ENCODE measurements around the gene BRD7. TPM values are rescaled to one million over a fixed set of nuclear protein-coding genes. Genes with fewer than 3 reads are reported as not detected.

BRD7 gene
- total and polyA plus RNA-seq, 2 of the 13 experiments (the other 11 are each of a cell fraction or from before 2014, with no cell fraction given) = 82.3 to 149 TPM

GRCh38 chr16:50282955-50283631, 85.7 kb downstream of the BRD7 start (continued):
- TF ChIP-seq ZNF691 (CRISPR knock-in tag; IDR thresholded peaks at IDR 0.05; ENCODE audit: borderline replicate concordance, low read depth) = 0 out of 2 replicates have a peak, but pooled peaks have one; percentile 61
- 0 out of 2 replicates have a peak, but pooled peaks have one; percentile 61 for TF ChIP-seq SETDB1 (CRISPR knock-in tag; IDR thresholded peaks at IDR 0.05; ENCODE audit: borderline replicate concordance)
- no peak for TF ChIP-seq KLF16 (CRISPR knock-in tag; IDR thresholded peaks at IDR 0.05)
- TF ChIP-seq CCDC6 (CRISPR knock-in tag; IDR thresholded peaks at IDR 0.05) = peak; percentile 87; the same call in 1 of the 2 replicates
- TF ChIP-seq HOXD1 (CRISPR knock-in tag; IDR thresholded peaks at IDR 0.05) = no peak
- 0 out of 2 replicates have a peak, but pooled peaks have one; percentile 48 for TF ChIP-seq ZNF329 (CRISPR knock-in tag; IDR thresholded peaks at IDR 0.05; ENCODE audit: low read depth)
- no peak for TF ChIP-seq RFX1 (IDR thresholded peaks at IDR 0.05)
- no peak for TF ChIP-seq ZSCAN31 (CRISPR knock-in tag; IDR thresholded peaks at IDR 0.05; ENCODE audit: low read depth)
- no peak for TF ChIP-seq ATF5 (CRISPR knock-in tag; IDR thresholded peaks at IDR 0.05; ENCODE audit: low read depth)
- TF ChIP-seq ZNF484 (CRISPR knock-in tag; IDR thresholded peaks at IDR 0.05; ENCODE audit: borderline replicate concordance, low read depth) = no peak
- TF ChIP-seq MIER2 (CRISPR knock-in tag; IDR thresholded peaks at IDR 0.05) = 0 out of 2 replicates have a peak, but pooled peaks have one; percentile 42
- TF ChIP-seq SNAPC5 (CRISPR knock-in tag; IDR thresholded peaks at IDR 0.05; ENCODE audit: borderline replicate concordance) = no peak
- no peak for TF ChIP-seq HNRNPK (IDR thresholded peaks at IDR 0.05; ENCODE audit: low read depth, low read length, poor library complexity, severe bottlenecking)
- TF ChIP-seq AGO1 (IDR thresholded peaks at IDR 0.05; ENCODE audit: low read depth, low read length, poor library complexity, severe bottlenecking) = no peak
- TF ChIP-seq ZNF235 (CRISPR knock-in tag; IDR thresholded peaks at IDR 0.05; ENCODE audit: borderline replicate concordance) = no peak
- peak; percentile 78 for TF ChIP-seq TEAD3 (CRISPR knock-in tag; optimal IDR thresholded peaks at IDR 0.05; ENCODE audit: borderline replicate concordance)
- peak; percentile 97 for TF ChIP-seq CEBPB (IDR thresholded peaks at IDR 0.05; ENCODE audit: borderline replicate concordance, low read depth, low read length)
- no peak for TF ChIP-seq ZNF775 (CRISPR knock-in tag; IDR thresholded peaks at IDR 0.05; ENCODE audit: borderline replicate concordance)
- TF ChIP-seq GMEB1 (CRISPR knock-in tag; IDR thresholded peaks at IDR 0.05; ENCODE audit: borderline replicate concordance) = 0 out of 2 replicates have a peak, but pooled peaks have one; percentile 43
- TF ChIP-seq HNRNPL (IDR thresholded peaks at IDR 0.05; ENCODE audit: low read depth, low read length) = peak; percentile 71; the same call in 1 of the 2 replicates
- TF ChIP-seq MTF2 (CRISPR knock-in tag; IDR thresholded peaks at IDR 0.05; ENCODE audit: borderline replicate concordance) = no peak
- TF ChIP-seq SRSF9 (IDR thresholded peaks at IDR 0.05; ENCODE audit: borderline replicate concordance, insufficient read depth, low read depth, low read length, poor library complexity, severe bottlenecking) = no peak
- TF ChIP-seq GLI4 (CRISPR knock-in tag; IDR thresholded peaks at IDR 0.05; ENCODE audit: borderline replicate concordance) = no peak; the same call in 1 of the 2 replicates
- TF ChIP-seq RFXAP (CRISPR knock-in tag; IDR thresholded peaks at IDR 0.05; ENCODE audit: borderline replicate concordance) = peak; percentile 70; the same call in 1 of the 2 replicates
- TF ChIP-seq NFKB2 (CRISPR knock-in tag; IDR thresholded peaks at IDR 0.05; ENCODE audit: borderline replicate concordance) = peak; percentile 58; the same call in 1 of the 2 replicates
- no peak for TF ChIP-seq TRIM24 (CRISPR knock-in tag; IDR thresholded peaks at IDR 0.05)
- TF ChIP-seq JDP2 (CRISPR knock-in tag; IDR thresholded peaks at IDR 0.05; ENCODE audit: borderline replicate concordance) = no peak

Data from HepG2 (cell line).